NB4 (cell line): Measurements from ENCODE around the gene RELL1.

Source experiments
- DNase-seq: peaks from one replicate; pipeline ENCODE4 v3.0.0; 2010; ENCODE audit warnings: low read depth
- H3K4me3 ChIP-seq: one replicate; pipeline ENCODE4 v1.5.1; 2011; ENCODE audit warnings: mild to moderate bottlenecking, low read depth, low read length, moderate library complexity
- CTCF ChIP-seq: IDR thresholded peaks from one replicate; pipeline ENCODE4 v1.5.1; 2012; ENCODE audit warnings: low read depth, low read length
- MYC ChIP-seq: IDR thresholded peaks from 2 replicates; pipeline ENCODE4 v1.6.1; 2011; ENCODE audit warnings: low read depth, low read length
- POLR2A ChIP-seq: IDR thresholded peaks from 2 replicates; pipeline ENCODE4 v1.6.1; 2011; ENCODE audit warnings: mild to moderate bottlenecking; ENCODE audit not compliant: insufficient read length; ENCODE audit errors: extremely low read depth
- TF ChIP-seq, protein P1 (sequence below): IDR thresholded peaks from 2 replicates; pipeline ENCODE4 v1.6.1; 2011; ENCODE audit warnings: low read depth, low read length

The RELL1 gene

DNA sequence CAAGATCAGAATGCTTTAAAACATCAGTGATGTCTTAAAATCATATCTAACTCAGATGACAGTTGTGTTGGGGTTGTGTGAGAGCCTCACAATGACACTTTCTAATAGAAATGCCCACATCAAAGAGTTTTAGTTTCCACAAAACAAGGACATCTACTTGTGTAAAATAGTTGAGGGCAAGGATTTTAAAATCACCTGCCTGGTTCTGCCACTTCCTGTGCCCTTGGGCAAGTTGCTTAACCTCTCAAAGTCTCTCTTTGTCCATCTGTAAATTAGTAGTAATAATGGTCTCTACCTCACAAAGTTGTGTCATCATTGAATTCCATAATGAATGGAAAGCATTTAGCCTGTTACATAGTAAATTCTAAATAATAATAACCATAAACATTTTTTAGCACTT is 41.9 kb upstream of the RELL1 start:
- H3K4me3 ChIP-seq, result no peak overlapping the region
- DNase-seq, result peak; percentile 21
- TF ChIP-seq POLR2A, result no peak
- TF ChIP-seq, protein P1, sequence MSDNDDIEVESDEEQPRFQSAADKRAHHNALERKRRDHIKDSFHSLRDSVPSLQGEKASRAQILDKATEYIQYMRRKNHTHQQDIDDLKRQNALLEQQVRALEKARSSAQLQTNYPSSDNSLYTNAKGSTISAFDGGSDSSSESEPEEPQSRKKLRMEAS, result no peak
- no peak for TF ChIP-seq MYC
- no peak for TF ChIP-seq CTCF

DNA sequence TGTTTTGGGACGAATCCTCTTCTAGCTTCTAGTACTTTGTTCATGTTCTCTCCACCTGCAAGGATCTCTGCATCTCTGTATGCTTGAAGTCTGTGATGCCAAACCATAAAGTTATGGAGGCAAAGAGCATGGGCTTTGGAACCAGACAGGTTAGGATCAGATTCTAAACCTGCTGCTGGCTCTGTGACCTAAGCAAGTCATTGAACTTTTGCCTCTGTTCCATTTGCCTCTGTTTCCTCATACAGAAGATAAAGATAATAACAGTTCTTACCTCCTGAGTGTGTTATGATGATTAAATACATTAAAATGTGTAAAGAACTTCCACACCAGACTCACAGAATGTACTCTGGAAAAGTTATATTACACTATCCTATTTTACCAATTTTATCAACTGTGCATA is 41.5 kb upstream of the RELL1 start:
- no peak overlapping the region for H3K4me3 ChIP-seq
- no peak for TF ChIP-seq POLR2A
- TF ChIP-seq CTCF, result no peak
- no peak for TF ChIP-seq MYC
- TF ChIP-seq, protein P1, result no peak
- no peak for DNase-seq

- no peak overlapping the region for H3K4me3 ChIP-seq
- DNase-seq, result no peak
- TF ChIP-seq CTCF, result no peak
- TF ChIP-seq, protein P1, result no peak
- TF ChIP-seq POLR2A, result no peak
- TF ChIP-seq MYC, result no peak
These were observed 40.5 kb upstream of the RELL1 start for GRCh38 chr4:37726666-37727065.

DNA sequence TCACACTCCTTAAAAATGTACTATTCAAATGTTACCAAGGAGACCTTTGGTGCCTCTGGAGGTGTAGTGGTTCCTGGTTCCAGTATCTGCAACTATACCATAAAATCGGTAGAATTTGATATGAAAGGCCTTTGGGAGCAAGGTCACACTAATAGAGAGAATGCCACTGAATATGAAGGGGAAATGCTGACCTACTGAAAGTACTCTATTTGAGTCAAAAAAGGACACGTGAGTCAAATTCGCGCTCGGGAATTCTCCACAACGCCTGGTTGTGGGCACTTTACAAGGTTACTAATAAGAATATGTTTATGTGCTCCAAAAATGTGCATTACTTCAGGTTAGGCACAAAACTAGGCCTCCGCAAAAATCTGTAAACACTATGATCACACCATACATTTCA is 39.5 kb upstream of the RELL1 start:
- no peak overlapping the region for H3K4me3 ChIP-seq
- no peak for DNase-seq
- TF ChIP-seq CTCF (no peak), POLR2A (no peak), MYC (no peak)
- TF ChIP-seq, protein P1, result no peak

GRCh38 chr4:37723067-37723466 is 36.9 kb upstream of the RELL1 start:
- no peak overlapping the region for H3K4me3 ChIP-seq
- no peak for TF ChIP-seq MYC
- TF ChIP-seq, protein P1, result no peak
- no peak for TF ChIP-seq CTCF
- TF ChIP-seq POLR2A, result no peak
- no peak for DNase-seq
